ENCODE data around the gene PANX2. TPM values are rescaled to one million over a fixed set of nuclear protein-coding genes. Genes with fewer than 3 reads are reported as not detected.

Gene PANX2
- total and polyA plus RNA-seq, 9 of the 15 experiments (the other 6 are each of a cell fraction or from before 2014, with no cell fraction given), result 0.01 to 3.9 (median 0.67) TPM; not detected in 1

- TF ChIP-seq NFE2L1 (tag; IDR thresholded peaks at IDR 0.05; ENCODE audit: borderline replicate concordance, low read depth), result no peak
- no peak for TF ChIP-seq ZBTB40 (IDR thresholded peaks at IDR 0.05)
- TF ChIP-seq ZBTB40 (CRISPR knock-in tag; IDR thresholded peaks at IDR 0.05), result no peak
- no peak for TF ChIP-seq ZNF23 (CRISPR knock-in tag; IDR thresholded peaks at IDR 0.05)
- no peak for TF ChIP-seq ARHGAP35 (IDR thresholded peaks at IDR 0.05; ENCODE audit: partially characterized antibody)
Measured at GRCh38 chr22:50180727-50181521, 10.4 kb downstream of the PANX2 start (continued).
